ENCODE data around the gene ZDHHC23.

- no peak for TF ChIP-seq CTCF (IDR thresholded peaks at IDR 0.05; ENCODE audit: poor library complexity)
- TF ChIP-seq EZH2 (IDR thresholded peaks at IDR 0.05; ENCODE audit: borderline replicate concordance), result no peak
- TF ChIP-seq EZH2phosphoT487 (IDR thresholded peaks at IDR 0.05; ENCODE audit: low read depth, severe bottlenecking, unreplicated experiment), result no peak
These were observed 48.9 kb upstream of the ZDHHC23 start for GRCh38 chr3:113898892-113899291.

All from hepatocyte (in vitro differentiated cells).